ENCODE results near the gene ERC2.

The ERC2 gene

GRCh38 chr3:55607844-55608243, 860.4 kb downstream of the ERC2 start:
- H3K27ac Mint-ChIP-seq: no peak overlapping the region
- H3K36me3 Mint-ChIP-seq (ENCODE audit: low read depth): no peaks in the 10 kb centered on the region
- H3K9me3 Mint-ChIP-seq: no peaks in the 10 kb centered on the region
- H3K4me3 Mint-ChIP-seq: no peak overlapping the region
- H3K27me3 Mint-ChIP-seq (ENCODE audit: low read depth): peaks cover 11% of the 10 kb centered on the region
- H3K4me1 Mint-ChIP-seq: peaks cover 24% of the 10 kb centered on the region
- TF ChIP-seq CTCF (IDR thresholded peaks at IDR 0.05; ENCODE audit: unreplicated experiment in 3 of 3): no peak

GRCh38 chr3:55607175-55607574, 861.1 kb downstream of the ERC2 start:
- no peaks in the 10 kb centered on the region for H3K9me3 Mint-ChIP-seq
- TF ChIP-seq CTCF (IDR thresholded peaks at IDR 0.05; ENCODE audit: unreplicated experiment in 3 of 3): no peak
- no peak overlapping the region for H3K27ac Mint-ChIP-seq

GRCh38 chr3:55605443-55606236, 862.6 kb downstream of the ERC2 start:
- no peak for TF ChIP-seq CTCF (IDR thresholded peaks at IDR 0.05; ENCODE audit: unreplicated experiment in 3 of 3)
- H3K27ac Mint-ChIP-seq: no peak overlapping the region
- no peaks in the 10 kb centered on the region for H3K36me3 Mint-ChIP-seq (ENCODE audit: low read depth)
- H3K27me3 Mint-ChIP-seq (ENCODE audit: low read depth): peaks cover 9% of the 10 kb centered on the region
- peaks cover 19% of the 10 kb centered on the region for H3K4me1 Mint-ChIP-seq
- no peaks in the 10 kb centered on the region for H3K9me3 Mint-ChIP-seq
- H3K4me3 Mint-ChIP-seq: no peak overlapping the region

More at GRCh38 chr3:55607175-55607574, 861.1 kb downstream of the ERC2 start:
- H3K36me3 Mint-ChIP-seq (ENCODE audit: low read depth): no peaks in the 10 kb centered on the region
- peaks cover 12% of the 10 kb centered on the region for H3K27me3 Mint-ChIP-seq (ENCODE audit: low read depth)
- no peak overlapping the region for H3K4me3 Mint-ChIP-seq
- peaks cover 24% of the 10 kb centered on the region for H3K4me1 Mint-ChIP-seq

GRCh38 chr3:55604846-55605245, 863.4 kb downstream of the ERC2 start:
- Mint-ChIP-seq H3K36me3 (ENCODE audit: low read depth) (no peaks in the 10 kb centered on the region), H3K27ac (peak overlapping the region in 1 of 3 experiments; percentile 82), H3K9me3 (no peaks in the 10 kb centered on the region), H3K4me1 (peaks cover 13% of the 10 kb centered on the region), H3K4me3 (no peak overlapping the region), H3K27me3 (ENCODE audit: low read depth) (peaks cover 10% of the 10 kb centered on the region)
- no peak for TF ChIP-seq CTCF (IDR thresholded peaks at IDR 0.05; ENCODE audit: unreplicated experiment in 3 of 3)

- no peak for TF ChIP-seq CTCF (IDR thresholded peaks at IDR 0.05; ENCODE audit: unreplicated experiment in 3 of 3)
- no peaks in the 10 kb centered on the region for H3K9me3 Mint-ChIP-seq
- H3K36me3 Mint-ChIP-seq (ENCODE audit: low read depth): no peaks in the 10 kb centered on the region
- H3K27me3 Mint-ChIP-seq (ENCODE audit: low read depth): peaks cover 10% of the 10 kb centered on the region
- H3K4me1 Mint-ChIP-seq: peaks cover 13% of the 10 kb centered on the region
- peak overlapping the region in 1 of 3 experiments; percentile 82 for H3K27ac Mint-ChIP-seq
- H3K4me3 Mint-ChIP-seq: no peak overlapping the region
These were observed 863.9 kb downstream of the ERC2 start for GRCh38 chr3:55604402-55604801.
